ENCODE measurements around the gene TM7SF2. TPM values are rescaled to one million over a fixed set of nuclear protein-coding genes. Genes with fewer than 3 reads are reported as not detected.

TM7SF2 gene
- total RNA-seq, 1 experiment from 2014 or later: 37.8 TPM

DNA sequence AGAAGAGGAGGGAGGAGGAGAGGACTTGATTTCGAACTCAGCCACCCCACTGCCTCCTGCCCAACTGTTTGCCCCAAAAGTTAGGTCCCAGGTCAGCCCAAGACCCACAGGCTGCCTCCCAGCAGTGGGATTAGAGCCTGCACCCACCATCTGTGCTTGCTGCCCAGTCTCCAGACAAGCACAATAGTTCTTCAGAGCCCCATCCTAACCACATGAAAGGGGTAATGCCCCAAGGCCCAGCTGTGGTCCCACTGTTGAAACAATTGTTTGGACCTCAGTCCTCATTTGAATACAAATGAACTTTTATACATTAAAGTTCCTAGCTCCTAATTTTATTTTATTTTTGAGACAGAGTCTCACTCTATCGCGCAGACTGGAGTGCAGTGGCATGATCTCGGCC is 21.0 kb upstream of the TM7SF2 start:
- Histone ChIP-seq H3K9me3 (ENCODE audit: low read depth, low read length, poor library complexity, severe bottlenecking) (no peaks in the 10 kb centered on the region), H3K4me3 (ENCODE audit: low read depth, low read length, poor library complexity, severe bottlenecking) (no peak overlapping the region), H3K36me3 (ENCODE audit: insufficient read depth, low read length, poor library complexity, severe bottlenecking) (peaks cover 7% of the 10 kb centered on the region), H3K27ac (ENCODE audit: low read depth, low read length, poor library complexity, severe bottlenecking) (no peak overlapping the region), H3K4me1 (ENCODE audit: insufficient read depth, low read length, poor library complexity, severe bottlenecking) (no peaks in the 10 kb centered on the region), H3K27me3 (replicated peaks; ENCODE audit: insufficient read depth, low read depth, low read length, poor library complexity) (no peaks in the 10 kb centered on the region)
- BruUV-seq (replicated peaks): no TSS peak
- intact Hi-C loops (cut with micrococcal nuclease; ENCODE audit: unreplicated experiment): no loop called here
- CTCF ChIA-PET: no interaction called here
- POLR2A ChIA-PET (ENCODE audit: low non-redundant PET): no interaction called here
- DNase-seq (ENCODE audit: low spot score): no peak
- TF ChIP-seq, protein P1, sequence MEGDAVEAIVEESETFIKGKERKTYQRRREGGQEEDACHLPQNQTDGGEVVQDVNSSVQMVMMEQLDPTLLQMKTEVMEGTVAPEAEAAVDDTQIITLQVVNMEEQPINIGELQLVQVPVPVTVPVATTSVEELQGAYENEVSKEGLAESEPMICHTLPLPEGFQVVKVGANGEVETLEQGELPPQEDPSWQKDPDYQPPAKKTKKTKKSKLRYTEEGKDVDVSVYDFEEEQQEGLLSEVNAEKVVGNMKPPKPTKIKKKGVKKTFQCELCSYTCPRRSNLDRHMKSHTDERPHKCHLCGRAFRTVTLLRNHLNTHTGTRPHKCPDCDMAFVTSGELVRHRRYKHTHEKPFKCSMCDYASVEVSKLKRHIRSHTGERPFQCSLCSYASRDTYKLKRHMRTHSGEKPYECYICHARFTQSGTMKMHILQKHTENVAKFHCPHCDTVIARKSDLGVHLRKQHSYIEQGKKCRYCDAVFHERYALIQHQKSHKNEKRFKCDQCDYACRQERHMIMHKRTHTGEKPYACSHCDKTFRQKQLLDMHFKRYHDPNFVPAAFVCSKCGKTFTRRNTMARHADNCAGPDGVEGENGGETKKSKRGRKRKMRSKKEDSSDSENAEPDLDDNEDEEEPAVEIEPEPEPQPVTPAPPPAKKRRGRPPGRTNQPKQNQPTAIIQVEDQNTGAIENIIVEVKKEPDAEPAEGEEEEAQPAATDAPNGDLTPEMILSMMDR (conservative IDR thresholded peaks at IDR 0.05; ENCODE audit: low read depth, low read length): no peak
- TF ChIP-seq EZH2 (IDR thresholded peaks at IDR 0.05; ENCODE audit: borderline replicate concordance, low read depth, low read length, poor library complexity, severe bottlenecking): no peak

DNA sequence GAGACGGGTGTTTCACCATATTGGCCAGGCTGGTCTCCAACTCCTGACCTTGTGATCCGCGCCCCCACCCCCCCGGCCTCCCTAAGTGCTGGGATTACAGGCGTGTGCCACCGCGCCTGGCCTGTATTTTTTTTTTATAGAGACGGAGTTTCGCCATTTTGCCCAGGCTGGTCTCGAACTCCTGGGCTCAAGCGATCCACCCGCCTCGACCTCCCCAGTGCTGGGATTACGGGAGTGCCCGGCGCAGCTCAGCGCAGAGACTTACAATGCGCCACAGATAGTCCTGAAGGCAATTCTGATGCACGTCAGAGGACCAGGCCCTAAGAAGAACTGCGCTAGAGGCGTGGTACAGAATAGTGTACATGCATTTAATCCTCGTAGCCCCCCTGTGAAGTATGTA is 16.2 kb upstream of the TM7SF2 start:
- Histone ChIP-seq H3K4me1 (ENCODE audit: insufficient read depth, low read length, poor library complexity, severe bottlenecking) (peaks cover 5% of the 10 kb centered on the region), H3K27ac (ENCODE audit: low read depth, low read length, poor library complexity, severe bottlenecking) (peak overlapping the region; percentile 82), H3K9me3 (ENCODE audit: low read depth, low read length, poor library complexity, severe bottlenecking) (no peaks in the 10 kb centered on the region), H3K36me3 (ENCODE audit: insufficient read depth, low read length, poor library complexity, severe bottlenecking) (peaks cover 3% of the 10 kb centered on the region), H3K27me3 (replicated peaks; ENCODE audit: insufficient read depth, low read depth, low read length, poor library complexity) (no peaks in the 10 kb centered on the region), H3K4me3 (ENCODE audit: low read depth, low read length, poor library complexity, severe bottlenecking) (peak overlapping the region; percentile 89)
- no peak for DNase-seq (ENCODE audit: low spot score)
- POLR2A ChIA-PET (ENCODE audit: low non-redundant PET): no interaction called here
- BruUV-seq (replicated peaks): no TSS peak
- TF ChIP-seq, protein P1 (conservative IDR thresholded peaks at IDR 0.05; ENCODE audit: low read depth, low read length): no peak
- no peak for TF ChIP-seq EZH2 (IDR thresholded peaks at IDR 0.05; ENCODE audit: borderline replicate concordance, low read depth, low read length, poor library complexity, severe bottlenecking)
- intact Hi-C loops (cut with micrococcal nuclease; ENCODE audit: unreplicated experiment): no loop called here
- CTCF ChIA-PET: no interaction called here

DNA sequence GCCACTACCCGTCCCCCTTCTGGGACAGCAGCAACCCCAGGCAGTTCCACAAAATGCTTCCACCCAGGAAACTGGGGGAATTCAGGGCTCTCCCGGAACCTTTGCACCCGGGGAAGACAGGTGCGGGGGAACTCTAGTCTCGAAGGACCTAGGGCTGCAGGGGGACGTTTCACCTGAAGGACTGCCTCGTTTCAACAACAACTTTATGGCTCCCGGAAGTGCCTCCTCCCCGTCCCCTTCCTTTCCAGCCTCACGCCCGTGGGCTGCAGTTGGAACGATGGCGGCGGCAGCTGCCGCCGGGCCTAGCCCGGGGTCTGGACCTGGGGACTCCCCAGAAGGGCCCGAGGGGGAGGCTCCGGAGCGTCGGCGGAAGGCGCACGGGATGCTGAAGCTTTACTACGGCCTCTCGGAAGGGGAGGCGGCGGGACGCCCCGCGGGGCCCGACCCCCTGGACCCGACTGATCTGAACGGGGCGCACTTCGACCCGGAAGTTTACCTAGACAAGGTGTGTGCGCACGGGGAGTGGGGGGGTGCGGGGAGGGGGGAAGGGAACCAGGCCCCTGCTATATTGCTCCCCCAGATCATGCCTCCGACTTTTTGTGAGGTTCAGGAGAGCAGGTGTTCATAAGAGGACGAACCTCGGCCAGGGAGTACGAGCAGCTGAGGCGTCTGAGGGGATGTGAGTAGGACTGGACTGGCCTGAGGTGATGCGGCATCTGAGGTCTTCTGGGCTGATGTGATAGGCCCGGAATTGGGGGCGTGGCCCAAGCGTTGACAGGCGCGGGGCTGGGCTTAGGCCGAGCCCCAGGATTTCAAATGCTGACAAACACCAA is 15.5 kb upstream of the TM7SF2 start, which contains the start of gene VPS51:
VPS51 (plus strand) TSS at position 241 of the 833 bp plus-strand sequence; CDS start at position 278, 37 bp downstream.
- Histone ChIP-seq H3K4me3 (ENCODE audit: low read depth, low read length, poor library complexity, severe bottlenecking) (peak within 1 kb of the TSS; percentile 89), H3K27ac (ENCODE audit: low read depth, low read length, poor library complexity, severe bottlenecking) (peak within 1 kb of the TSS; percentile 82), H3K9me3 (ENCODE audit: low read depth, low read length, poor library complexity, severe bottlenecking) (no peaks in the 10 kb centered on the region), H3K27me3 (replicated peaks; ENCODE audit: insufficient read depth, low read depth, low read length, poor library complexity) (no peaks in the 10 kb centered on the region), H3K4me1 (ENCODE audit: insufficient read depth, low read length, poor library complexity, severe bottlenecking) (peaks cover 5% of the 10 kb centered on the region), H3K36me3 (ENCODE audit: insufficient read depth, low read length, poor library complexity, severe bottlenecking) (peaks cover 3% of the 10 kb centered on the region)
- intact Hi-C loops (cut with micrococcal nuclease; ENCODE audit: unreplicated experiment): no loop called here
- DNase-seq (ENCODE audit: low spot score): peak; percentile 96
- BruUV-seq (replicated peaks): no TSS peak
- POLR2A ChIA-PET (ENCODE audit: low non-redundant PET): no interaction called here
- CTCF ChIA-PET: no interaction called here
- TF ChIP-seq EZH2 (IDR thresholded peaks at IDR 0.05; ENCODE audit: borderline replicate concordance, low read depth, low read length, poor library complexity, severe bottlenecking): no peak
- TF ChIP-seq, protein P1 (conservative IDR thresholded peaks at IDR 0.05; ENCODE audit: low read depth, low read length): no peak
